Measurements from ENCODE around the gene ATAD2B.

- TF ChIP-seq, protein P1, sequence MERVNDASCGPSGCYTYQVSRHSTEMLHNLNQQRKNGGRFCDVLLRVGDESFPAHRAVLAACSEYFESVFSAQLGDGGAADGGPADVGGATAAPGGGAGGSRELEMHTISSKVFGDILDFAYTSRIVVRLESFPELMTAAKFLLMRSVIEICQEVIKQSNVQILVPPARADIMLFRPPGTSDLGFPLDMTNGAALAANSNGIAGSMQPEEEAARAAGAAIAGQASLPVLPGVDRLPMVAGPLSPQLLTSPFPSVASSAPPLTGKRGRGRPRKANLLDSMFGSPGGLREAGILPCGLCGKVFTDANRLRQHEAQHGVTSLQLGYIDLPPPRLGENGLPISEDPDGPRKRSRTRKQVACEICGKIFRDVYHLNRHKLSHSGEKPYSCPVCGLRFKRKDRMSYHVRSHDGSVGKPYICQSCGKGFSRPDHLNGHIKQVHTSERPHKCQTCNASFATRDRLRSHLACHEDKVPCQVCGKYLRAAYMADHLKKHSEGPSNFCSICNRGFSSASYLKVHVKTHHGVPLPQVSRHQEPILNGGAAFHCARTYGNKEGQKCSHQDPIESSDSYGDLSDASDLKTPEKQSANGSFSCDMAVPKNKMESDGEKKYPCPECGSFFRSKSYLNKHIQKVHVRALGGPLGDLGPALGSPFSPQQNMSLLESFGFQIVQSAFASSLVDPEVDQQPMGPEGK (CRISPR knock-in tag; IDR thresholded peaks at IDR 0.05; ENCODE audit: borderline replicate concordance) = no peak
- TF ChIP-seq SNAI2 (CRISPR knock-in tag; IDR thresholded peaks at IDR 0.05) = no peak
- TF ChIP-seq BACH2 (CRISPR knock-in tag; IDR thresholded peaks at IDR 0.05; ENCODE audit: borderline replicate concordance) = no peak
- TF ChIP-seq ZNF70 (CRISPR knock-in tag; IDR thresholded peaks at IDR 0.05) = no peak
- no peak for TF ChIP-seq ZNF565 (CRISPR knock-in tag; conservative IDR thresholded peaks at IDR 0.05; ENCODE audit: low read depth)
- no peak for TF ChIP-seq CREB5 (CRISPR knock-in tag; IDR thresholded peaks at IDR 0.05; ENCODE audit: low read depth)
- no peak for TF ChIP-seq GLIS3 (CRISPR knock-in tag; IDR thresholded peaks at IDR 0.05)
- no peak for TF ChIP-seq ARNTL (CRISPR knock-in tag; IDR thresholded peaks at IDR 0.05; ENCODE audit: borderline replicate concordance, low read depth)
These were observed 223.8 kb downstream of the ATAD2B start for GRCh38 chr2:23703037-23703582.
